T-helper 9 cell (primary cell): ENCODE results near the gene IQCK.

Source experiments
- DNase-seq: peaks from one replicate; pipeline ENCODE4 v3.0.0-alpha.2; 2020

Gene IQCK

DNA sequence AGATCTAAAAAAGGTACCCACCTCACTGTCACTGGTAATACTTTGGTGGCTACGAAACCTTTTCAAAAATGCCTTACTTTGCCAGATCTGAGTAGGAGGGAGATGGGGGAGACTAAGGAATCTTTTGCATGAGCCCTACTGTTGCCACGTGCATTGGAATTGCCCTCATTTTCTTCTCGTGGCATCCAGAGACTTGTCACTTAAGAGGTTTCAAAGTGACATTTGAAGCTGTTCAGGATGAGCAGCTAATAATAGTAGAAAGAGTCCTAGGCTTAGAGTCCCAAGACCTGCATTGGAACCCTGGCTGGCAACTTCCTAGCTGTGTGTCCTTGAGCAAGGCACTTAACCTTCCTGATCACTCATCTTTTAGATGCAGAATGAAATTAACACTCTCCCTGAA is 123.1 kb downstream of the IQCK start:
- DNase-seq: no peak

DNA sequence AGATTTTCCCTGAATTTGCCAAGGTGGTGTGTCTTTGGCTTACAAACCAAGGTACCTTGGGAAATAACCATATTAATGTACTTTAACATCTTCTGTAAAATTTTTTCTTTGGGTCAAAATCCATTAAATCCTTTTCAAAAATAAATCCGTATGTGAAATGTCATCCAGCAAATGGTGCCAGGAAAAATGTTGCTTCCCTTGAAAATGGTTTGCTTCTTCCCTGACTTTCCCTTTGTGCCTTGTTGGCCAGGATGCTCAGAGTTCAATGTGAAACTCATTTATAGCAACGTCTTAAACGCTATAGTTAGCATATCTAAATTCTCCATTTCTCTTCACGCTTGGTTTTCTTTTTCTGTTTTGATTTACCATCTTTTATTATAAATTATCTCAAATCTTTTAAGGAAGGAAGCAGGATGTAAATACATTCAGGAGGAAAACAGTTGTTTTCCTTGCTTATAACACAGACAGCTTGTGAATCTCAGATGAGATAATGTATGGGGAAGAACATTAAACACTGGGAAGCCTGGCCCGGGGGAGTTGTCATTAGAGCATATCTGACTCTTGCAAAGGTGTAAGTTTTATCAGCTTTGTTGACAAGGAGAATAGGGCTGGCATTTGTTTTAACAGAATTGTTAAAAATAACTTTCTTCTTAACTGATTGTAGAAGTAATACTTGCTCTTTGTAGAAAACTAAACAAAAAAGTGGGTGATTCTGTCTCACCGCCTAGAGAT is 124.5 kb downstream of the IQCK start:
- DNase-seq: no peak

DNA sequence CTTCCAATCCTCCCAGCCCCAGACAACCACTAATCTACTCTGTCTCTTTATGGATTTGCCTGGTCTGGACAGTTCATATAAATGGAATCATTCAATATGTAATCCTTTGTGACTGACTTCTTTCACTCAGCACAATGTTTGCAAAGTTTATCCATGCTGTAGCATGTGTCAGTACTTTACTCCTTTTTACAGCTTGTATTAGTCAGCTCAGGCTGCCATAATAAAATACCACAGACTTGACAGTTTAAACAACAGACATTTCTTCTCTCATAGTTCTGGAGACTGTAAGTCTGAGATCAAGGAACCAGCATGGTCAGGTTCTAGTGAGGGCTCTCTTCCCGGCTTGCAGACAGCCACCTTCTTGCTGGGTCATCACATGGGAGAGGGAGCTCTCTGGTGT is 125.3 kb downstream of the IQCK start:
- DNase-seq: no peak

DNA sequence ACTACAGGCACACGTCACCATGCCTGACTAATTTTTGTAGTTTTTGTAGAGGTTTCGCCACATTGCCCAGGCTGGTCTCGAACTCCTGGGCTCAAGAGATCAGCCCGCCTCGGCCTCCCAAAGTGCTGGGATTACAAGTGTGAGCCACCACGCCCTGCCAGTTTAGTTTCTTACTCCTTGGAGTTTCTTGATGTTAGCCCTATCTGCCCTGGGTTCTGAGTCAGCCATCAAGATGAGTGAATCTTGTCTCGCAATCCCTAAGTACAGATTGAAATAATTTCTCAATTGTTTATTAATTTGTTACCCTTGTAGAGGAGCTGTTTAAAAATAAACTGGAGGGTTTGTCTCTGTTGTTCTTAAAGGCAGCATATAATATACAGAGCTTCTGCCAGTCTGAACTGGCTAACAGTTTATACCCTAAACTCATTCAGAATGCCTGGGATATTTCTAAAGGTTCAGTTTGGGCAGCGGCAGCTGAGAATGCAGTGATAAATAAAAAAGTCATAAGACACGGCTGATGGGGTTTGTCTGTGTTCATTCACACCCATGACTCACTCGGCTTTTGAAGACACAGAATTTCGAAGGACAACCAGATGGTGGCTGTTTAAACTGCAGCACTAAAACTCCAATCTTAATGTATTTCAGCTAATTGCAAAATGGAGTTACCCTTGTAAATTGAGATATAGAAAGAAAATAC is 127.0 kb downstream of the IQCK start:
- DNase-seq: no peak

DNA sequence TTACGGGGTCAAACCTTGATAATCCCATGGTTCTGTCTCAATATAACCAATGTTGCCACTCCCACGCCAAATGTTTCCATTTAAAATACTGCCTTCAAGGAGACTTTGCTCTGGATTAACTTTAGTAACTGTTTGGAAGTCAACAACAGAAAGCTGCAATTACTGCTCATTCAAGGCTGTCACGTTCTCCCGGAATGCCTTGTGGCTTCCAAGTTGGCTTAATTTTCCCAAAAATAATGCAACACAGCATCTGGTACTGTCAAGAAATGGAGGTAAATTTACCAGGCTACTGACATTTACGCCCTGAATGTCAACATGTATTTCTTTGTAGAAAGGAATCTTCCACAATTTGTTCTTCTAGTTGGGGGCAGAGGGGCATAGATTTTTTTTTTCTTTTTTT is 128.4 kb downstream of the IQCK start:
- DNase-seq: no peak

DNA sequence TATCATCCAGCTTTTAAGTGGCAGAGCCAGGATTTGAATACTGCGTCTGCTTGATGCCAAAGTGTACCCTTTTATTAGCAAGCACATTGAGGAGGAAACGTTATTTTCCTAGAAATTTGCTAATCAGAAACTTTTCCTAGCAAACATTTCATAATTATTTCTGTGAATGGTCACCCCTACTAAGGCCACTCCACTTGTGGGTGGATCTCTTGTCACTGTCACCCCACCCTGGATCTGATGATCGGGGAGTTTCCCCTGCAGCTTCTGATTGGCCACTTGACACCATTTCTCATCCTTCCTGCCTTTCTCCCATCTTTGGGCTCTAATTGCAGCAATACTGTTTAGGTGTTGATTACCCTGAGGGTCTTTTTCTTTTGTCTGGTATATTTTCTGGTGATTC is 130.7 kb downstream of the IQCK start:
- no peak for DNase-seq

DNA sequence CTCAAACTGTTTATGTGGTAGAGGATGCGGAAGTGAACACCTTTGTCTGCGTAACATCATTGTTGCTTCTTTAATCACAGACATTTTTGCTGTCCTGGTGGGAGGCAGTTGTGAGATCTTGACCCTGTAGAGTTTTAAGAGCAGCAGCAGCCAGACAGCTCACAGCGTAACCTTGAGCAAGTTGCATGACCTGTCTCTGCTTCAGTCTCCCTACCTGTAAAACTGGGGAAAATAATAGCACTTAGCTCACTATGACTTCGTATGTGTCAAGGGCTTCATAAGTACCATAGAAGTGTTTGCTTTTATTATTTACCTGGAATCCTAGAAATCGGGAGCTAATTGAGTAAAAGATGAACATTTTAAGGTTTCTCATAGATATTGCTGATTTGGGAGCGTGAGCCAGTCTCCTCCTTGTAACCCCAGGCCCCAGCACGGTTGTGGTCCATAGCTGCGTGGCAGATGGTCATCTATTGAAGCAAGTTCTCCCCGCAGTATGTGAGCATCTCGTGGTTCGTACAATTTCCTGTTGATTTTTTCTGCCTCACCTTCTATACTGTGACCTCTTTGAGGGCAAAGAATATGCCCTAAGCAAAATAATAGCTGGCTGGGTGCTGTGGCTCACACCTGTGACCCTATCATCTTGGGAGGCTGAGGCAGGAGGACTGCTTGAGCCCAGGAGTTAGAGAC is 132.2 kb downstream of the IQCK start:
- DNase-seq: no peak

GRCh38 chr16:19851476-19851875 is 133.4 kb downstream of the IQCK start:
- no peak for DNase-seq

DNA sequence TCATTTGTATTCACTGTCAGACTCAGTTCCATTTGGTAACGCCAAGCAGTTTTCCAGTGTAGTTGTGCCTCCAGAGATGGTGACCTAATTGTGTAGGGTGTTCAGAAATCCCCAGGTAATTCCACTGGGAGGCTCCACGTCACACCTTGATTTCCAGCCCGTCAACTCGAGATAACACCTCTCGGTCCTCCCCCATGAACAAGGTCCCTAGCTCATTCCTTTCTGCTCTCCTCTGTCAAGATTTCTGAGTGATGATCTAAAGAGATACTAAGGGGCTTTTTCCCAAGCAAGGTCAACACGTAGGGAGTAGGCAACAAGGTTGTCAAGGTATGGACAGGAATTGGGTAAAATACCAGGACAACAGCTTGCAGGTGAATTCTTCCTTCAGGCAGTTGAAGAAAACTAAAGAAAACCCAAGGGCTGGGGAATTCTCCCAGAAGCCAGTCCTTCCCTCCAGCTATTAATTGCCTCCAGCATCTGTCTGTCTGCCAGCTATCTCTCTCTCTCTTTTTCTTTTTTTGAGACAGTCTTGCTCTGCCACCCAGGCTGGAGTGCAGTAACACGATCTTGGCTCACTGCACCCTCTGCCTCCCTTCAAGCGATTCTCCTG is 135.2 kb downstream of the IQCK start:
- DNase-seq: no peak

- no peak for DNase-seq
Measured at GRCh38 chr16:19853742-19854542, 135.9 kb downstream of the IQCK start.

DNA sequence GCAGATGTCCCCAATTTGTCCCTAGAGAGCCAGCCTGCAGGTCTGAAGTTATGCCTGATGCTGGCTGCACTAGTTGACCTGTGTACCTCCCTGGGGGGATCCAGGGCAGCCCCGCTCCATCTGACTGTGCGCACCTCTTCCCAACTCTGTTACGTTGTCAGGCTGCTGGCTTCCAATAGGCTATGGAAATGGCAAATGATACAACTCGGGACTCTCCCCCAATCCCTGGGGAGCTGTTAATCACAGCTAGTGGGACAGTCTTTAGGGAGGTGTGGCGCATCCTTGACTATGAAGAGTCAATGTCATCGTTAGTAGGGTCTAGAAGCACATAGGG is 136.4 kb downstream of the IQCK start:
- no peak for DNase-seq

GRCh38 chr16:19856120-19856519 is 138.0 kb downstream of the IQCK start:
- no peak for DNase-seq

GRCh38 chr16:19857593-19858339 is 139.7 kb downstream of the IQCK start:
- DNase-seq: no peak

GRCh38 chr16:19858340-19859018 is 140.4 kb downstream of the IQCK start:
- DNase-seq: no peak

DNA sequence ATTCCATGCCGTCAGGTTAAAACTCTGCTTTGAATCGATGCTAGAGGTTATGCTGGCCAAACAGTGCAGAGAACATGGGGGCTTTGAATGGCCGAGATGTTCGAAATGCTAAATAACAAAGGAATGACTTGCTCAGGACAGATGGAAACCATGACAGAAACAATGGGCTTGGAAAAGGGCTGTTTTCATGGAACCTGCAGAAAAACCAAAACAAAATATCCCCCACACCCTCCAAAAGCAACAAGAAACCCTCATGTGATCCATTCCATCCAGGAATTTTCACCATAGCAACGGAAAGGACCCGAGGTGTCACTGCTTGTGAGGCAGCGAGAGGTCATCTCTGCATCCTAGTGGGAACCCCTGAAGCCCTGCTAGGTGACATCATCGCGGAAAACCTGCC is 141.1 kb downstream of the IQCK start:
- DNase-seq: no peak

DNA sequence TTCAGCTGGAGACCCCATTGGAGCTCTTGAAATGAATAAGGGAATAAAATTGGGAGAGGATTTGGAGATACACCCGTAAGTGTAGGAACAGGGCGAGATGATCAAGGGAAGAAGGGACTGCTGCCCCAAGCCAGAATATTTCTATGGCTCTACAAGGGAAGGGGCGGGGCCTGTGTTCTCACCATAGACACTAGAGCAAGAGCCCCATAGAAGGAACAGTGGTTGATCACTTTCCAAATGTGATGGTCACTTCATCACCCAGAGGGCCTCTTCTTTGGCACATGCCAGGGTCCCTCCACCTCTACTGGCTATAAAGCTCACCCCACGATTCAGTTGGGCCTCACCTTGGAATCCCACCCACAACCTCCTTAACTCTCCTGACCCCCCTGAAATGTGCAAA is 141.5 kb downstream of the IQCK start:
- no peak for DNase-seq

DNA sequence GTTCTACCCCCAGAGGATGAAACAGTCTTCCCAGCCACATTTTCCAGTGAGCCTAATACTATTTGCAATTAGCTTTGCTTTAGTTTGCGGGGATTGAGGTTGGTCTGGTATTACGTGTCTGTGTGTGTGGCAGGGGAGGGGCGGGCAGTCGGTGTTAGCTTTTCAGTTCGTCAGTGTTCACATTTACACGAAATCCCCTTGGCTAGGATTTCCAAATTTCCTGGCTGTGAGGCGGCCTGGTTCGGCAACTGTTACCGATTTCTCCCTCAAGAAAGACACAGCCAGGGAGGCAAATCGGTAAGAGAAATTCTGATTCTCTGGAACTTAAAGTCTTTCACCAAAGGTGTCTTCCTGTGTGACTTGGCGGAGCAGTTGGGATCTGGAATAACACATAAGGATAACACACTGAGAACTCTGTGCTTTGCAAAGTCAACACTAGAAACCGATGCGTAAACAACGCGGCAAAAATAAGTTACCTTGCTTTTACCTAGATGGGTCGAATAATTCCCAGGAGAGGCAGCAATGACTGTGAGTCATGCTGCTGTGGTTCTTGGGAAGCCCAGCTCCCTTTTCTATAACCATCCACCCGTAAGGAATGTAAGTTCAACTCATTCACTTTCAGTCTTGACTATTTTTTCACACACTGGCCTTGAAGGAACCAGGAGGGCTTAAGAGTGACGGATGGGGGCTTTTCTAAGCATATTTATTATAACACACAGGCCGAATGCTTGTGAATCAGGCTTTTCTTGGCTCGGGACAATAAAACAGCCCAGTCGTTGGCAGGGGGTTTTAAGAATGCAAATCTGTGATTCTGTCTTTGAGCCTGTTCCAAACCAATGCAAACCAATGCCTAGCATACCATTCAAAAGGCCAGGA is 142.3 kb downstream of the IQCK start:
- no peak for DNase-seq

DNA sequence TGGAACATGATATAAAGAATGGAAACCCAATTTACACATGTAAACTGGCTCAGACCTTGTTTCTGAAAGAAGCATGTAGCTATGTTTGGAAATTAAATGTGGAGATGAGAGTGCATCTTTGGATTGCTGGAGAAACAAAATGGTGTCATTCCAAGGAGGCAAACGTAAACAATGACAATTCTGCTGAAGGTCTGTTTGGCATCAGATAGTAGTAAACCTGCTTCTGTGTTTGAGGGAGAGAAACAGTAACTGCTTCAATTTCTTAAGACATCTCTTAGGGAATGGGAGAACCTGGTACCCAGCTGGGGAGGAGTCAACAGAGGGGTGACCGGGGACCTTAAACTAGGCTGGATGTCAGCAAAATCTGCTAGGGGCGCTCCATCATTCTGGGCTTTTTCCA is 143.1 kb downstream of the IQCK start:
- DNase-seq: no peak

DNA sequence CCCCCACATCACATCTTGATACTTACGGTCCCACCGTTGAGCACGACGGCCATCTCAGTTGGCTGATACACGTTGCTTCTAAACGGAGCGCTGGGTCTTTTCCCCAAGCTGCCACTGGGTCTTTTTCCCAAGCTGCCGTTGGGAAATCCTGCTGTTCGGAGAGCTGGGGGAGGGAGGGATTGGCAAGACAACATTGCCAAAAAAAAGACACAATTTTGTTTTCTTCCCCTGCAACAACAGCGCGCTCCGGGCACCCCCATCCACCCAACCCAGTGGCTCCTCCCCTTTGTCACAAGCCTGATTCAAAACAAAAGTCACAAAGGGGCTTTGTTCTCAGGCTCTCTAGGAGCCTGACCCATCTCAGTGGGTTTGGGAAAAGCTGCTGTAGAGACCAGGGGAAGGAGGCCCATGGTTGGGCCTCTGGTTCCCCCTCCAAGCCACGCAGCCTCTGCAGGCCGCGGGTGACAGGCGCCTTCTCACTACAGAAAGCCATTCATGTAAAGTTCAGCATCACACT is 143.8 kb downstream of the IQCK start:
- no peak for DNase-seq

- no peak for DNase-seq
Measured at GRCh38 chr16:19863990-19864389, 145.9 kb downstream of the IQCK start.
